ENCODE data around the gene LHPP. TPM values are rescaled to one million over a fixed set of nuclear protein-coding genes. Genes with fewer than 3 reads are reported as not detected.
"Not testable (repeated sequence)": the region's sequence is repeated elsewhere in the genome, so short reads cannot be mapped to it uniquely, and the experiment has no call there.

LHPP gene
- total RNA-seq, 2 experiments from 2014 or later, result 11.1 to 15.1 TPM

DNA sequence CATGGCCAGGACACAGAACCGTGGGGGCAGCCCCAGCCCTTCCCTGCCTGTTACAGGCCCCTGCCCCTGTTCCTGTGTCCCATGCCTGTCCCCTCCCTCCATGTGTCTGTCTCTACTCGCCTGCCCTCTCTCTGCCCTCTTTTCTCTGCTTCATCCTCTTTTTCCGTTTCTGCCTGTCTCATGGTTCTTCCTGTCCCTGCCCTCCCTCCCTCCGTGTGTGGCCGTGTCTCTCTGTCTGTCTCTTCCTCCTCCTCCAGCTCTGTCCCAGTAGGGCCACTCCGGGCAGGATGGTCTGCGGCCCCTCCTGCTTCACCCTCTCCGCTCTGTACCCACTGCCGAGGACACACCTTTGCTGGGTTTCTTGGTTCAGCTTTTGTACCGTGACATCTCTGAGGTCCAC is 145.2 kb downstream of the LHPP start:
- H3K4me3 Mint-ChIP-seq, result no peak overlapping the region
- ATAC-seq, result no peak
- intact Hi-C loops (cut with micrococcal nuclease), result no loop called here
- no peaks in the 10 kb centered on the region for H3K36me3 Mint-ChIP-seq (ENCODE audit: low read depth)
- H3K9me3 Mint-ChIP-seq, result no peaks in the 10 kb centered on the region
- no peak for DNase-seq
- peaks cover 13% of the 10 kb centered on the region for H3K4me1 Mint-ChIP-seq (ENCODE audit: low read depth)
- ChIA-PET POLR2A (no interaction called here), CTCF (no interaction called here)
- TF ChIP-seq, protein P1, sequence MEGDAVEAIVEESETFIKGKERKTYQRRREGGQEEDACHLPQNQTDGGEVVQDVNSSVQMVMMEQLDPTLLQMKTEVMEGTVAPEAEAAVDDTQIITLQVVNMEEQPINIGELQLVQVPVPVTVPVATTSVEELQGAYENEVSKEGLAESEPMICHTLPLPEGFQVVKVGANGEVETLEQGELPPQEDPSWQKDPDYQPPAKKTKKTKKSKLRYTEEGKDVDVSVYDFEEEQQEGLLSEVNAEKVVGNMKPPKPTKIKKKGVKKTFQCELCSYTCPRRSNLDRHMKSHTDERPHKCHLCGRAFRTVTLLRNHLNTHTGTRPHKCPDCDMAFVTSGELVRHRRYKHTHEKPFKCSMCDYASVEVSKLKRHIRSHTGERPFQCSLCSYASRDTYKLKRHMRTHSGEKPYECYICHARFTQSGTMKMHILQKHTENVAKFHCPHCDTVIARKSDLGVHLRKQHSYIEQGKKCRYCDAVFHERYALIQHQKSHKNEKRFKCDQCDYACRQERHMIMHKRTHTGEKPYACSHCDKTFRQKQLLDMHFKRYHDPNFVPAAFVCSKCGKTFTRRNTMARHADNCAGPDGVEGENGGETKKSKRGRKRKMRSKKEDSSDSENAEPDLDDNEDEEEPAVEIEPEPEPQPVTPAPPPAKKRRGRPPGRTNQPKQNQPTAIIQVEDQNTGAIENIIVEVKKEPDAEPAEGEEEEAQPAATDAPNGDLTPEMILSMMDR (IDR thresholded peaks at IDR 0.05), result no peak
- H3K27me3 Mint-ChIP-seq, result no peaks in the 10 kb centered on the region
- H3K27ac Mint-ChIP-seq, result no peak overlapping the region

DNA sequence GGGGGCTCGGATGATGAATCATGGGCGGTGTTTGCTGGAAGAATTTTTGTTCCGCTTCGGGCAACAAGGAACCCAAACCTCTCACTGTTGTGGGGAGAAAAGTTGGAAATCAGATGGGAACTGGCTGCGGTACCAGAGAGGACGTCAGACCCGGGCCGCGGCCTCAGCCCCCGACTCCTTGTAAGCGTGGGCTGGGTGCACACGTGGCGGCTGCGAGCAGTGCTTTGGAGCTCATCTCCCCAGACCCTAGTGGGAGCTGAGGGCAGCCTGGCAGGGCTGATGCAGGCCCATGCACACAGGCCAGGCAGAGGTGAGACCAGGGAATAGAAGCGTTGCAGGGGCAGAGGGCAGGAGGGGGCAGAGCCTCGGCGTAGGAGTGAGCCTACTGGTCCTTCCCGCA is 146.1 kb downstream of the LHPP start:
- ATAC-seq (no peak), DNase-seq (no peak)
- Mint-ChIP-seq H3K27me3 (no peaks in the 10 kb centered on the region), H3K4me1 (ENCODE audit: low read depth) (peaks cover 20% of the 10 kb centered on the region), H3K27ac (no peak overlapping the region), H3K4me3 (no peak overlapping the region), H3K36me3 (ENCODE audit: low read depth) (no peaks in the 10 kb centered on the region), H3K9me3 (no peaks in the 10 kb centered on the region)
- ChIA-PET POLR2A (no interaction called here), CTCF (no interaction called here)
- intact Hi-C loops (cut with micrococcal nuclease), result no loop called here
- TF ChIP-seq, protein P1 (IDR thresholded peaks at IDR 0.05), result no peak

DNA sequence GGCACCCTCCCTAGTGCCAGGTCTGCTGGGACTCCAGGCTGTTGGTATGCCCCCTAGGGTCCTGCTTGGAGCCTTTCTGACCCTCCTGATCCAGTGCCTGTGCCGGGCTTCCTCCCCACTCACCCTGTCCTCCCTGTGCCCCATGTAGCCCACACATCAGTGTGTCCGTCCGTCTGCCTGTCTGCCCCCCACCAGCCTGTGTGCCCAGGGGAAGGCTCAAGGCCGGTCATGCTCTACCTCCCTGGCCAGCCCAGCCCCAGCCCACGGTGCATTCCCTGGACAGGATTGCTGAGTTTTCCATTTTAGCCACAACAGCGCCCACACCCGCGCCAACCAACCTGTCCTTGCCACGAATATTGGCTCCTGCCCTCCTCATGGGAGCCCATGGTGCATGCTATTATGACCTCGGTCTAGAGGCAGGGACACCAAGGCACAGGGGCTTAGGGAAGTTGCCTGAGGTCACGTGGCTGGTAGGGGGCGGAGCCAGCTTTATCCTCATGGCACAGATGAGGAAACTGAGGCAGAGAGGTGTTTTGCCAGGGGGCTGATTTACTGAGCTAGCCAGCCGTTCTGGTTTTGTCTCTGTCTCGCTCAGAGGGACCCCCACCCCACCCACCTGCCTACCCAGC is 146.6 kb downstream of the LHPP start:
- DNase-seq (no peak), ATAC-seq (no peak)
- no peak overlapping the region for H3K27ac Mint-ChIP-seq
- peaks cover 23% of the 10 kb centered on the region for H3K4me1 Mint-ChIP-seq (ENCODE audit: low read depth)
- no peaks in the 10 kb centered on the region for H3K36me3 Mint-ChIP-seq (ENCODE audit: low read depth)
- H3K27me3 Mint-ChIP-seq, result no peaks in the 10 kb centered on the region
- intact Hi-C loops (cut with micrococcal nuclease), result no loop called here
- ChIA-PET POLR2A (no interaction called here), CTCF (no interaction called here)
- no peak overlapping the region for H3K4me3 Mint-ChIP-seq
- TF ChIP-seq, protein P1 (IDR thresholded peaks at IDR 0.05), result no peak
- no peaks in the 10 kb centered on the region for H3K9me3 Mint-ChIP-seq

DNA sequence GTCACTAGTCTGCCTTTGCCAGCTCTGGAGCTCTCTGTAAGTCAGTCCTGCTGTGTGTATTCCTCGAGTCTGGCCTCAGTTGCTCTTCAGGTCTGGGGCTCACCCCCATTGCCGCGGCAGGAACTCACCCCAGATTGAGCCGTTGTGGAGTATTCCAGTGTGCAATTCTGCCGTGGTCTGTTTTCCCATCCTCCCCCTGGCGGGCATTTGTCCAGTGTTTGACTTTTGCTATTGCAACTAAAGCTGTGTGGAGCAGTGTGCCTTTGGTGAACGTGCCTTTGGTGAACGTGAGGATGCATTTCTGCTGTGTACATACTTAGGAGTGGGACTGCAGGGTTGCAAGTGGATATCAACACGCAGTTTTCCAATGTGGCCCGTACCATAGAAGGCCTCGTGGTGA is 148.1 kb downstream of the LHPP start:
- no peak overlapping the region for H3K4me3 Mint-ChIP-seq
- no peak overlapping the region for H3K27ac Mint-ChIP-seq
- ATAC-seq (no peak), DNase-seq (no peak)
- no peaks in the 10 kb centered on the region for H3K27me3 Mint-ChIP-seq
- TF ChIP-seq, protein P1 (IDR thresholded peaks at IDR 0.05), result no peak
- ChIA-PET CTCF (no interaction called here), POLR2A (no interaction called here)
- peaks cover 35% of the 10 kb centered on the region for H3K4me1 Mint-ChIP-seq (ENCODE audit: low read depth)
- intact Hi-C loops (cut with micrococcal nuclease), result loop anchor here (5.0 kb wide), 1 partner anchor 133 kb away; the partner anchor contains the start of gene FAM53B
- no peaks in the 10 kb centered on the region for H3K9me3 Mint-ChIP-seq
- H3K36me3 Mint-ChIP-seq (ENCODE audit: low read depth), result no peaks in the 10 kb centered on the region

DNA sequence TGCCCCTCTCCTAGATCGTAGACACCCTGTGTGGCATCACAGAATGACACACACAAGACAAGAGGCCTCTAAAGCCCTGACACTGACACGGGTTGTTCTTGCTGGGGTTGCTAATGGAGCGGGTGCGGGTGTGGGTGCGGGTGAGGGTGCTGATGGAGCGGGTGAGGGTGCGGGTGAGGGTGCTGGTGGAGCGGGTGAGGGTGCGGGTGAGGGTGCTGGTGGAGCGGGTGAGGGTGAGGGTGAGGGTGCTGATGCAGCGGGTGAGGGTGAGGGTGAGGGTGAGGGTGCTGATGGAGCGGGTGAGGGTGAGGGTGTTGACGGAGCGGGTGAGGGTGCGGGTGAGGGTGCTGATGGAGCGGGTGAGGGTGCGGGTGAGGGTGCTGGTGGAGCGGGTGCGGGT is 148.6 kb downstream of the LHPP start:
- H3K36me3 Mint-ChIP-seq (ENCODE audit: low read depth); H3K27ac Mint-ChIP-seq; DNase-seq; H3K27me3 Mint-ChIP-seq; CTCF ChIA-PET; ATAC-seq; H3K4me3 Mint-ChIP-seq; POLR2A ChIA-PET; H3K9me3 Mint-ChIP-seq: not testable (repeated sequence)
- peaks cover 40% of the 10 kb centered on the region for H3K4me1 Mint-ChIP-seq (ENCODE audit: low read depth)
- intact Hi-C loops (cut with micrococcal nuclease), result loop anchor here (5.0 kb wide), 1 partner anchor 132 kb away; the partner anchor contains the start of gene FAM53B

DNA sequence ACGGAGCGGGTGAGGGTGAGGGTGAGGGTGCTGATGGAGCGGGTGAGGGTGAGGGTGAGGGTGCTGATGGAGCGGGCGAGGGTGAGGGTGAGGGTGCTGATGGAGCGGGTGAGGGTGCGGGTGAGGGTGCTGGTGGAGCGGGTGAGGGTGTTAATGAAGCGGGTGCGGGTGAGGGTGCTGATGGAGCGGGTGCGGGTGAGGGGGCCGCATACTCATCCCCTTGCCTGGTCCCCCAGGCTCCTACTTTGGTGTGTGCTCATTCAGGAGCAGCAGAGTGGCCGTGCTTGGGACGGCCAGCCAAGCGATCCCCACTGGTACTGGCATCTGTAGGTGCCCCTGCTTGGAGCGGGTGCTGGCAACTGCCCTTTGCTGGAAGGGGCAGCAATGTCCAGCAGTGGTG is 149.2 kb downstream of the LHPP start:
- not testable (repeated sequence) for H3K4me3 Mint-ChIP-seq; H3K27ac Mint-ChIP-seq; H3K27me3 Mint-ChIP-seq; H3K36me3 Mint-ChIP-seq (ENCODE audit: low read depth); DNase-seq; ATAC-seq; H3K9me3 Mint-ChIP-seq
- POLR2A ChIA-PET, result interaction anchor here (1.2 kb wide), 1 partner anchor 16 kb away, joined by 8 read pairs; no protein-coding TSS in a partner anchor
- CTCF ChIA-PET, result interaction anchor here (1.3 kb wide), 1 partner anchor 139 kb away, joined by 3 read pairs; no protein-coding TSS in a partner anchor
- H3K4me1 Mint-ChIP-seq (ENCODE audit: low read depth), result peaks cover 44% of the 10 kb centered on the region
- intact Hi-C loops (cut with micrococcal nuclease), result loop anchor here (5.0 kb wide), 1 partner anchor 131 kb away; the partner anchor contains the start of gene FAM53B

Measured in activated CD8-positive, alpha-beta T cell treated with anti-CD3 and anti-CD28 coated beads for 36 hours (primary cell).